ENCODE results near the gene ZNF425. TPM values are rescaled to one million over a fixed set of nuclear protein-coding genes. Genes with fewer than 3 reads are reported as not detected.

The ZNF425 gene
- total and polyA plus RNA-seq, 7 donors, result 0.66 to 2.5 (median 1.7) TPM

DNA sequence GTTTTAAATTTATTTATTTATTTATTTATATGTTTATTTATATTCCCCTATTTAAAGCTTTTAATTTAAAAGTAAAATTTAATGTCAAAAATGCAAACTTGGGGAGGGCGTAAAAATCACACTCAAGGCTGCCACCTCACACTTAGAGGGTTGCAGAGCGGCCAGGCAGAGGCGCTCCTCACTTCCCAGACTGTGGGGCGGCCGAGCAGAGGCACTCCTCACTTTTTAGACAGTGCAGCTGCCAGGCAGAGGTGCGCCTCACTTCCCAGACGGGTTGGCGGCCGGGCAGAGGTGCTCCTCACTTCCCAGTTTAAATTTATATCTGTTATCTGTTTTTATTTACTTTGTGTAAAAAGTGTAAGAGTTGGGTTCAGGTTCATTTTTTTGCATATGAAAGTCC lies 10.0 kb upstream of the ZNF425 start:
- H3K4me3 ChIP-seq, result no peak overlapping the region
- H3K9me3 ChIP-seq, result peaks cover 1% of the 10 kb centered on the region
- intact Hi-C loops (cut with DNase I), result no loop called here
- TF ChIP-seq, protein P1, sequence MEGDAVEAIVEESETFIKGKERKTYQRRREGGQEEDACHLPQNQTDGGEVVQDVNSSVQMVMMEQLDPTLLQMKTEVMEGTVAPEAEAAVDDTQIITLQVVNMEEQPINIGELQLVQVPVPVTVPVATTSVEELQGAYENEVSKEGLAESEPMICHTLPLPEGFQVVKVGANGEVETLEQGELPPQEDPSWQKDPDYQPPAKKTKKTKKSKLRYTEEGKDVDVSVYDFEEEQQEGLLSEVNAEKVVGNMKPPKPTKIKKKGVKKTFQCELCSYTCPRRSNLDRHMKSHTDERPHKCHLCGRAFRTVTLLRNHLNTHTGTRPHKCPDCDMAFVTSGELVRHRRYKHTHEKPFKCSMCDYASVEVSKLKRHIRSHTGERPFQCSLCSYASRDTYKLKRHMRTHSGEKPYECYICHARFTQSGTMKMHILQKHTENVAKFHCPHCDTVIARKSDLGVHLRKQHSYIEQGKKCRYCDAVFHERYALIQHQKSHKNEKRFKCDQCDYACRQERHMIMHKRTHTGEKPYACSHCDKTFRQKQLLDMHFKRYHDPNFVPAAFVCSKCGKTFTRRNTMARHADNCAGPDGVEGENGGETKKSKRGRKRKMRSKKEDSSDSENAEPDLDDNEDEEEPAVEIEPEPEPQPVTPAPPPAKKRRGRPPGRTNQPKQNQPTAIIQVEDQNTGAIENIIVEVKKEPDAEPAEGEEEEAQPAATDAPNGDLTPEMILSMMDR (IDR thresholded peaks at IDR 0.05), result no peak
- H3K27ac ChIP-seq, result no peak overlapping the region
- H3K4me1 ChIP-seq, result no peaks in the 10 kb centered on the region
- no peaks in the 10 kb centered on the region for H3K27me3 ChIP-seq (ENCODE audit: insufficient read depth in 3 of 3, low read length in 2 of 3)
- 95 to 96% (median 95%) methylated on average over 9 of the region's 9 CpGs for WGBS, 3 donors
- DNase-seq, result no peak
- ATAC-seq, result no peak
- H3K36me3 ChIP-seq (ENCODE audit: insufficient read depth in 1 of 2, low read depth in 1 of 2), result peaks cover 0 to 11% of the 10 kb centered on the region in 2 donors

DNA sequence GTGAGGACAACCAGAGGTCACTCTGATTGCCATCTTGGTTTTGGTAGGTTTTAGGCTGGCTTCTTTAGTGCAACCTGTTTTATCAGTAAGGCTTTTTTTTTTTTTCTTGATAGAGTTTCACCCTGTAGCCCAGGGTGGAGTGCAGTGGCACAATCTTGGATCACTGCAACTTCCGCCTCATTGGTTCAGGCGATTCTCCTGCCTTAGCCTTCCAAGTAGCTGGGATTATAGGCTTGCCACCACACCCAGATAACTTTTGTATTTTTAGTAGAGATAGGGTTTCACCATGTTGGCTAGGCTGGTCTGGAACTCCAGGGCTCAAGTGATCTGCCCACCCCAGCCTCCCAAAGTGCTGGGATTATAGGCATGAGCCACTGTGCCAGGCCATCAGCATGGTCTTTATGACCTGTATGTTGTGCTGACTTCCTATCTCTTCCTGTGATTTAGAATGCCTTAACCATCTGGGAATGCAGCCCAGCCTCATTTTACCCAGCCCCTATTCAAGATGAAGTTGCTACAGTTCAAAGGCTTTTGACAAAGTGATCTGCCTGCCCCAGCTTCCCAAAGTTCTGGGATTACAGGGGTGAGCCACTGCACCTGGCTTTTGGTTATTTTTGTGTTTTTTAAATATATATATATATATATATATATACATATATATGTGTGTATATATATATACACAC lies 7.0 kb upstream of the ZNF425 start:
- TF ChIP-seq, protein P1 (IDR thresholded peaks at IDR 0.05), result no peak
- 87 to 95% (median 90%) methylated on average over 2 of the region's 2 CpGs for WGBS, 3 donors
- no peak overlapping the region for H3K27ac ChIP-seq
- DNase-seq (no peak), ATAC-seq (no peak)
- no peak overlapping the region for H3K4me3 ChIP-seq
- H3K27me3 ChIP-seq (ENCODE audit: insufficient read depth in 3 of 3, low read length in 2 of 3), result no peaks in the 10 kb centered on the region
- H3K4me1 ChIP-seq, result no peaks in the 10 kb centered on the region
- intact Hi-C loops (cut with DNase I), result no loop called here
- peaks cover 3% of the 10 kb centered on the region for H3K9me3 ChIP-seq
- H3K36me3 ChIP-seq (ENCODE audit: insufficient read depth in 1 of 2, low read depth in 1 of 2), result peaks cover 2 to 32% of the 10 kb centered on the region in 2 donors

DNA sequence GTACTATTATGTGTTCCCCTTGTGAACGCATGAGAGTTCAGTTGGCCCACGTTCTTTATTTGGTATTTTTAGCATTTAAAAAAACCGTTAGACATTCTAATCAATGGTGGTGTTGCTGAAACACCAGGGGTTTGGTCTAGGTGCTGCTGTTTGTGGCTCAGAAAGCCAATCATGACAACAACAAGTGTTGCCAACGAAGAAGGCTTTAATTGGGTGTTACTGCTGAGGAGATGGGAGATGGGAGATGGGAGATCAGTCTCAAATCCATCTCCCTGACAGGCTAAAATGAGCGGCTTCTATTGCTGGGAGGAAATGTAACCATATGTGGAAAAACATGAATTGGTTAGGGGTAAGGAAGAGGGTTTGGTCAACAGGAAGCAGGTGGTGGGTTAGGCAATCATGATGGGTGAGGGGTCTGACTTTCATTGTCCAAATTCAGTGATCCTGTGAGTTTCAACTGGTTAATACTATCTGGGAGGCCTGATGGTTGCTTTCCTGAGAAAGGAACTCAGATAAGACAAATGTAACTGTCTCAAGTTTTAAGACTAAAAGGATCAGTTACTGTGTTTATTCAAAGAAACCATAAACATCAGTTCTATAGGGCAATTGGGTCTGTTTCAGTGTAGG lies 4.6 kb upstream of the ZNF425 start:
- H3K27me3 ChIP-seq (ENCODE audit: insufficient read depth in 3 of 3, low read length in 2 of 3), result no peaks in the 10 kb centered on the region
- H3K9me3 ChIP-seq, result peaks cover 3% of the 10 kb centered on the region
- WGBS, 3 donors, result 91 to 96% (median 95%) methylated on average over 5 of the region's 5 CpGs
- TF ChIP-seq, protein P1 (IDR thresholded peaks at IDR 0.05), result no peak
- DNase-seq (no peak), ATAC-seq (no peak)
- no peak overlapping the region for H3K4me3 ChIP-seq
- intact Hi-C loops (cut with DNase I), result no loop called here
- peaks cover 2 to 32% of the 10 kb centered on the region in 2 donors for H3K36me3 ChIP-seq (ENCODE audit: insufficient read depth in 1 of 2, low read depth in 1 of 2)
- no peaks in the 10 kb centered on the region for H3K4me1 ChIP-seq
- no peak overlapping the region for H3K27ac ChIP-seq

DNA sequence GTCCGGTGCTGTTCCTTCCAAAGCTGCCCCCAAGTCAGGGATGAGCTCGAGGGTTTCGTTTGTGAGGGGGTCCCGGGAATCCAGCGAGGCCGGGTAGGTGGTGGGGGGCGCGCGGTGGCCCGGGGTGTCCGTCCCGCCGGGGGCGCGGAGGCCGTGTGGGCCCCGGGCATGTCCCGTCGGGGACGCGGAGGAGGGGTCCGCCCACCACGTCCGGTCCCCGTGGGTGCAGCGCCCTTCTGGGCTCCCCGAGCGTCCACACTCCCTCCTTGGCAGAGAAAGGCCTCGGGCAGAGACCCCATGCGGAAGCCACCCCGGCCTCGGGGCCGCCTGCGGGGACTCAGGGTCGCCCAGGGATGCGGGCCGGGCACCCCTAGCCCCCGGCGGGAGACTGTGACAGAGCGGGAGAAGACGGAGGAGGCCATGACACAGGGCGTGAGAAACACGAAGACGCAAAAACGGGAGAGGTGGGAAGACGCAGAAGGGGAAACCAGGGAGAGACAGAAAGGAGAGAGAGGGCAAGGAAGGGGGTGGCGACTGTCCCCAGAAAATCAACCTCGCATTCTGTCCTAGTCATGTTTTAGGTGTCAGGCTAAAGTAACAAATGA lies 640 bp upstream of the ZNF425 start:
- ATAC-seq, result peak; percentile 72 to 79 (median 74)
- peaks cover 11% of the 10 kb centered on the region for H3K4me1 ChIP-seq
- peaks cover 2 to 28% of the 10 kb centered on the region in 2 donors for H3K36me3 ChIP-seq (ENCODE audit: insufficient read depth in 1 of 2, low read depth in 1 of 2)
- no peaks in the 10 kb centered on the region for H3K27me3 ChIP-seq (ENCODE audit: insufficient read depth in 3 of 3, low read length in 2 of 3)
- intact Hi-C loops (cut with DNase I), result loop anchor here in 1 of 2 donors (2.0 kb wide), 1 partner anchor 36 kb away; the partner anchor contains the start of gene ZNF786
- peak overlapping the region; percentile 92 for H3K27ac ChIP-seq
- WGBS, 3 donors, result 0 to 1% (median 0%) methylated on average over 27 to 48 of the region's 48 CpGs
- H3K9me3 ChIP-seq, result peaks cover 3% of the 10 kb centered on the region
- TF ChIP-seq, protein P1 (IDR thresholded peaks at IDR 0.05), result no peak
- DNase-seq, result peak; percentile 65 to 69
- H3K4me3 ChIP-seq, result peak overlapping the region; percentile 91

Measured in psoas muscle (tissue), 8 donors.